Mesendoderm (in vitro differentiated cells): ENCODE measurements around the gene ARAP2.

ENCODE experiments used
- DNase-seq: peaks from one replicate; pipeline ENCODE4 v3.0.0; 2013
- H2AK5ac ChIP-seq: 2 replicates; pipeline ENCODE4 v1.6.1; 2013; ENCODE audit warnings: low read length, inconsistent platforms
- H2BK120ac ChIP-seq: 2 replicates; pipeline ENCODE4 v1.6.1; 2013; ENCODE audit warnings: low read depth, mild to moderate bottlenecking, low read length, moderate library complexity, mixed read lengths
- H2BK15ac ChIP-seq: replicated peaks from 2 replicates; pipeline ENCODE4 v1.6.1; 2013; ENCODE audit warnings: low read depth, mild to moderate bottlenecking, moderate library complexity
- H2BK5ac ChIP-seq: 2 replicates; pipeline ENCODE4 v1.6.1; 2013; ENCODE audit warnings: low read length, inconsistent platforms
- H3K18ac ChIP-seq: 2 replicates; pipeline ENCODE4 v1.6.1; 2013; ENCODE audit warnings: mild to moderate bottlenecking, low read length, mixed read lengths
- H3K23ac ChIP-seq: one replicate; pipeline ENCODE4 v1.6.1; 2013; ENCODE audit warnings: low read length
- H3K27ac ChIP-seq: 2 replicates; pipeline ENCODE4 v1.5.1; 2013; ENCODE audit warnings: low read depth, mild to moderate bottlenecking, inconsistent platforms, low read length, moderate library complexity
- H3K27me3 ChIP-seq: 2 replicates; pipeline ENCODE4 v1.6.1; 2013; ENCODE audit warnings: low read length, control low read depth, mild to moderate bottlenecking, inconsistent platforms; ENCODE audit not compliant: insufficient read depth, poor library complexity
- H3K36me3 ChIP-seq: 2 replicates; pipeline ENCODE4 v1.6.1; 2013; ENCODE audit warnings: low read length, inconsistent platforms; ENCODE audit not compliant: control insufficient read depth, insufficient read depth
- H3K4ac ChIP-seq: one replicate; pipeline ENCODE4 v1.6.1; 2013; ENCODE audit warnings: low read depth, mild to moderate bottlenecking, low read length, moderate library complexity
- H3K4me1 ChIP-seq: 2 replicates; pipeline ENCODE4 v1.6.1; 2013; ENCODE audit warnings: low read depth, low read length, inconsistent platforms; ENCODE audit not compliant: control insufficient read depth
- H3K4me2 ChIP-seq: 2 replicates; pipeline ENCODE4 v1.6.1; 2013; ENCODE audit warnings: low read length
- H3K4me3 ChIP-seq: 2 replicates; pipeline ENCODE4 v1.5.1; 2013; ENCODE audit warnings: mild to moderate bottlenecking, low read length
- H3K56ac ChIP-seq: one replicate; pipeline ENCODE4 v1.6.1; 2013; ENCODE audit warnings: low read length
- H3K79me1 ChIP-seq: 2 replicates; pipeline ENCODE4 v1.6.1; 2013; ENCODE audit warnings: low read length, inconsistent platforms
- H3K79me2 ChIP-seq: 2 replicates; pipeline ENCODE4 v1.6.1; 2013; ENCODE audit warnings: mild to moderate bottlenecking, low read length; ENCODE audit not compliant: control insufficient read depth, insufficient read depth
- H3K9ac ChIP-seq: 2 replicates; pipeline ENCODE4 v1.6.1; 2013; ENCODE audit warnings: low read length, inconsistent platforms
- H4K5ac ChIP-seq: one replicate; pipeline ENCODE4 v1.6.1; 2013; ENCODE audit warnings: low read length
- H4K8ac ChIP-seq: one replicate; pipeline ENCODE4 v1.6.1; 2013; ENCODE audit warnings: low read depth, mild to moderate bottlenecking, control low read depth, low read length, moderate library complexity
- WGBS: extraction: QIAGEN DNeasy Blood & Tissue Kit; methylation state at CpG from one replicate; pipeline ENCODE4 v1.1.7; 2013; ENCODE audit warnings: low lambda C conversion rate, missing lambda C conversion rate; ENCODE audit not compliant: insufficient coverage; ENCODE audit errors: extremely low coverage; 5-methylcytosine and 5-hydroxymethylcytosine counted together

Gene ARAP2

GRCh38 chr4:36211084-36211483 lies 33.2 kb downstream of the ARAP2 start:
- H3K4me2 ChIP-seq = no peak overlapping the region
- no peak overlapping the region for H3K18ac ChIP-seq
- no peak overlapping the region for H4K8ac ChIP-seq
- H3K56ac ChIP-seq = no peak overlapping the region
- H3K79me1 ChIP-seq = no peaks in the 10 kb centered on the region
- no peak overlapping the region for H2BK120ac ChIP-seq
- DNase-seq = no peak
- no peaks in the 10 kb centered on the region for H3K4me1 ChIP-seq
- H2BK5ac ChIP-seq = no peak overlapping the region
- no peak overlapping the region for H2BK15ac ChIP-seq
- no peak overlapping the region for H2AK5ac ChIP-seq
- no peaks in the 10 kb centered on the region for H3K27me3 ChIP-seq
- H3K9ac ChIP-seq = no peak overlapping the region
- no peak overlapping the region for H3K4ac ChIP-seq
- H3K36me3 ChIP-seq = no peaks in the 10 kb centered on the region
- H4K5ac ChIP-seq = no peak overlapping the region
- no CpG with 5 or more reads among the region's 1 CpG for WGBS
- no peak overlapping the region for H3K27ac ChIP-seq
- no peak overlapping the region for H3K4me3 ChIP-seq
- no peaks in the 10 kb centered on the region for H3K79me2 ChIP-seq
- H3K23ac ChIP-seq = no peak overlapping the region

- H2AK5ac ChIP-seq = no peak overlapping the region
- no peak overlapping the region for H3K4me2 ChIP-seq
- H4K5ac ChIP-seq = no peak overlapping the region
- H4K8ac ChIP-seq = no peak overlapping the region
- no peak overlapping the region for H3K18ac ChIP-seq
- no peak overlapping the region for H3K4ac ChIP-seq
- no peak for DNase-seq
- no peak overlapping the region for H3K27ac ChIP-seq
- no peak overlapping the region for H3K4me3 ChIP-seq
- H3K27me3 ChIP-seq = no peaks in the 10 kb centered on the region
- WGBS = no CpG with 5 or more reads among the region's 7 CpGs
- H3K79me2 ChIP-seq = no peaks in the 10 kb centered on the region
- no peak overlapping the region for H2BK15ac ChIP-seq
- H3K9ac ChIP-seq = no peak overlapping the region
- H3K36me3 ChIP-seq = no peaks in the 10 kb centered on the region
- no peak overlapping the region for H3K56ac ChIP-seq
- no peaks in the 10 kb centered on the region for H3K4me1 ChIP-seq
- no peak overlapping the region for H2BK5ac ChIP-seq
- H3K23ac ChIP-seq = no peak overlapping the region
- no peak overlapping the region for H2BK120ac ChIP-seq
- H3K79me1 ChIP-seq = no peaks in the 10 kb centered on the region
Observed at GRCh38 chr4:36209941-36210649, 34.2 kb downstream of the ARAP2 start.

GRCh38 chr4:36208893-36209473 lies 35.3 kb downstream of the ARAP2 start:
- Histone ChIP-seq H3K23ac (no peak overlapping the region), H2BK15ac (no peak overlapping the region), H3K4me3 (no peak overlapping the region), H3K79me1 (no peaks in the 10 kb centered on the region), H3K27ac (no peak overlapping the region), H3K18ac (no peak overlapping the region), H3K9ac (no peak overlapping the region), H3K36me3 (no peaks in the 10 kb centered on the region), H2BK120ac (no peak overlapping the region), H4K8ac (no peak overlapping the region), H3K79me2 (no peaks in the 10 kb centered on the region), H3K56ac (no peak overlapping the region), H3K27me3 (no peaks in the 10 kb centered on the region), H2AK5ac (no peak overlapping the region), H3K4me2 (no peak overlapping the region), H2BK5ac (no peak overlapping the region), H3K4ac (no peak overlapping the region), H4K5ac (no peak overlapping the region), H3K4me1 (no peaks in the 10 kb centered on the region)
- no peak for DNase-seq
- no CpG with 5 or more reads among the region's 4 CpGs for WGBS

- H3K4me3 ChIP-seq = no peak overlapping the region
- no peak overlapping the region for H2BK120ac ChIP-seq
- H3K56ac ChIP-seq = no peak overlapping the region
- H3K23ac ChIP-seq = no peak overlapping the region
- H3K4me2 ChIP-seq = no peak overlapping the region
- DNase-seq = no peak
- no peak overlapping the region for H2BK5ac ChIP-seq
- no CpG with 5 or more reads among the region's 9 CpGs for WGBS
- H3K18ac ChIP-seq = no peak overlapping the region
- no peak overlapping the region for H2AK5ac ChIP-seq
- no peaks in the 10 kb centered on the region for H3K79me1 ChIP-seq
- no peaks in the 10 kb centered on the region for H3K27me3 ChIP-seq
- no peak overlapping the region for H3K27ac ChIP-seq
- no peak overlapping the region for H4K5ac ChIP-seq
- H3K36me3 ChIP-seq = no peaks in the 10 kb centered on the region
- H3K9ac ChIP-seq = no peak overlapping the region
- H3K4me1 ChIP-seq = no peaks in the 10 kb centered on the region
- no peak overlapping the region for H4K8ac ChIP-seq
- H3K79me2 ChIP-seq = no peaks in the 10 kb centered on the region
- H2BK15ac ChIP-seq = no peak overlapping the region
- no peak overlapping the region for H3K4ac ChIP-seq
Observed at GRCh38 chr4:36207831-36208520, 36.3 kb downstream of the ARAP2 start.

- H3K9ac ChIP-seq = no peak overlapping the region
- no peaks in the 10 kb centered on the region for H3K79me1 ChIP-seq
- H3K18ac ChIP-seq = no peak overlapping the region
- H2BK5ac ChIP-seq = no peak overlapping the region
- H3K36me3 ChIP-seq = no peaks in the 10 kb centered on the region
- no peak overlapping the region for H3K23ac ChIP-seq
- no peak overlapping the region for H3K4me3 ChIP-seq
- H3K27me3 ChIP-seq = no peaks in the 10 kb centered on the region
- H3K4me2 ChIP-seq = no peak overlapping the region
- no peak overlapping the region for H3K4ac ChIP-seq
- no peak overlapping the region for H4K5ac ChIP-seq
- no peak for DNase-seq
- H3K56ac ChIP-seq = no peak overlapping the region
- no peak overlapping the region for H2BK120ac ChIP-seq
- H2BK15ac ChIP-seq = no peak overlapping the region
- no CpG with 5 or more reads among the region's 1 CpG for WGBS
- H4K8ac ChIP-seq = no peak overlapping the region
- no peaks in the 10 kb centered on the region for H3K79me2 ChIP-seq
- no peak overlapping the region for H2AK5ac ChIP-seq
- H3K27ac ChIP-seq = no peak overlapping the region
- no peaks in the 10 kb centered on the region for H3K4me1 ChIP-seq
Observed at GRCh38 chr4:36207367-36207766, 36.9 kb downstream of the ARAP2 start.
